K562 (cell line): ENCODE measurements around the gene SCUBE1. TPM values are rescaled to one million over a fixed set of nuclear protein-coding genes. Genes with fewer than 3 reads are reported as not detected.

Experiments
- ATAC-seq: fragments of 200-7000 bp; cut with Tn5 transposase; 3 replicates; pipeline ENCODE4 v1.9.1; 2020; ENCODE audit warnings: moderate library complexity
- BruUV-seq: library from RNA; stranded (reverse); fragments of 400-500 nt; replicated peaks from 2 replicates; lab custom pipeline; 2021; lab: Mats Ljungman, UMichigan
- CTCF ChIA-PET: fragments of 300-600 bp; formaldehyde crosslinking; extraction: SDS; loops from one replicate; lab custom pipeline; 2021; ENCODE audit warnings: low intra/inter-chr PET ratio; lab: Yijun Ruan, JAX
- POLR2A ChIA-PET: fragments of 300-600, 350-650 bp; sonication (Branson Sonifier 250); formaldehyde crosslinking; extraction: SDS; loops from one replicate; lab custom pipeline; 2021; ENCODE audit warnings: antibody characterized with exemption, inconsistent platforms; lab: Yijun Ruan, JAX
- DNase-seq, 4 experiments: peaks; one replicate each; pipeline versions ENCODE4 v3.0.0 to v3.0.0-alpha.2; 2011 to 2018; ENCODE audit warnings: low spot score in 3 of 4, mixed read lengths in 3 of 4; ENCODE audit errors: extremely low read depth in 1 of 4
- FAIRE-seq: peaks from 2 replicates; lab custom pipeline; 2011; peaks lifted over from hg19 to GRCh38; lab: Jason Lieb, UNC
- H2AFZ ChIP-seq: 2 replicates; pipeline ENCODE4 v1.6.0; 2011; ENCODE audit warnings: low read depth, low read length, control low read depth, inconsistent platforms
- H3K27ac ChIP-seq: fragments of 200-600 bp; 3 replicates; pipeline ENCODE4 v1.8.0; 2011; ENCODE audit warnings: low read depth, mild to moderate bottlenecking, control low read depth, inconsistent platforms, low read length, moderate library complexity, mixed read lengths; ENCODE audit errors: extremely low read depth
- H3K27me3 ChIP-seq, 2 experiments: fragments of 300-600 bp in 1 of 2; 2 replicates in 1 of 2; 3 replicates in 1 of 2; pipeline versions ENCODE4 v1.6.0 to v1.8.0; 2011; ENCODE audit warnings: inconsistent platforms in 2 of 2, low read length in 2 of 2, mild to moderate bottlenecking in 1 of 2, mixed read lengths in 1 of 2, moderate library complexity in 1 of 2; ENCODE audit not compliant: control insufficient read depth in 2 of 2, insufficient read depth in 2 of 2
- H3K36me3 ChIP-seq: fragments of 300-600 bp; 3 replicates; pipeline ENCODE4 v1.8.0; 2011; ENCODE audit warnings: mild to moderate bottlenecking, low read length, inconsistent platforms; ENCODE audit not compliant: control insufficient read depth, insufficient read depth
- H3K4me1 ChIP-seq, 2 experiments: fragments of 200-600 bp in 1 of 2; replicated peaks in 1 of 2; 2 replicates in 1 of 2; 3 replicates in 1 of 2; pipeline versions ENCODE4 v1.5.1 to v1.8.0; 2011; ENCODE audit warnings: inconsistent platforms in 2 of 2, low read length in 2 of 2, mild to moderate bottlenecking in 1 of 2, mixed read lengths in 1 of 2, moderate library complexity in 1 of 2; ENCODE audit not compliant: control insufficient read depth in 2 of 2, insufficient read depth in 2 of 2
- H3K4me2 ChIP-seq: 2 replicates; pipeline ENCODE4 v1.6.1; 2011; ENCODE audit warnings: low read length, control low read depth, inconsistent platforms, mixed read lengths; ENCODE audit not compliant: insufficient read depth
- H3K4me3 ChIP-seq: fragments of 200-600 bp; sonication (generic), shearing (Covaris generic); 2 replicates; pipeline ENCODE4 v1.5.1; 2016; ENCODE audit warnings: control low read depth, inconsistent platforms
- H3K79me2 ChIP-seq: fragments of 200-600 bp; 3 replicates; pipeline ENCODE4 v1.8.0; 2011; ENCODE audit warnings: low read length, inconsistent platforms; ENCODE audit not compliant: control insufficient read depth, insufficient read depth
- H3K9ac ChIP-seq, 2 experiments: 2 replicates each; pipeline versions ENCODE4 v1.6.0 to v1.6.1; 2011; ENCODE audit warnings: low read depth in 2 of 2, low read length in 2 of 2, control low read depth in 1 of 2, inconsistent platforms in 1 of 2, mild to moderate bottlenecking in 1 of 2, mixed read lengths in 1 of 2; ENCODE audit not compliant: insufficient read depth in 1 of 2
- H3K9me1 ChIP-seq: one replicate; pipeline ENCODE4 v1.6.0; 2011; ENCODE audit warnings: inconsistent platforms, mild to moderate bottlenecking, low read length, moderate library complexity; ENCODE audit not compliant: control insufficient read depth, insufficient read depth
- H3K9me3 ChIP-seq: replicated peaks from 2 replicates; pipeline ENCODE4 v1.5.1; 2011; ENCODE audit warnings: low read depth, low read length, inconsistent platforms; ENCODE audit not compliant: control insufficient read depth, insufficient read depth
- H4K20me1 ChIP-seq: replicated peaks from 2 replicates; pipeline ENCODE4 v1.6.1; 2011; ENCODE audit warnings: low read length, inconsistent platforms, mixed read lengths; ENCODE audit not compliant: control insufficient read depth, insufficient read depth
- CREM ChIP-seq: IDR thresholded peaks from 2 replicates; pipeline ENCODE4 v1.6.1; 2014; ENCODE audit warnings: antibody characterized with exemption, low read depth
- RBM25 ChIP-seq: fragments of 200-400 bp; formaldehyde crosslinking; IDR thresholded peaks from 2 replicates; pipeline ENCODE4 v1.6.1; 2018; ENCODE audit warnings: low read length, low read depth, moderate library complexity; ENCODE audit not compliant: severe bottlenecking
- SP1 ChIP-seq: sonication (generic); formaldehyde crosslinking; IDR thresholded peaks from 2 replicates; pipeline ENCODE4 v1.8.1; 2022; ENCODE audit warnings: mild to moderate bottlenecking, missing genetic modification reagents
- WGBS: fragments of 100-300 bp; shearing (Covaris generic); methylation state at CpG from one replicate; pipeline ENCODE4 v1.1.6; 2016; ENCODE audit warnings: low coverage, mixed read lengths; ENCODE audit not compliant: insufficient coverage; ENCODE audit errors: missing lambda C conversion rate; 5-methylcytosine and 5-hydroxymethylcytosine counted together
- in situ Hi-C: fragments of 300-500 bp; cut with MboI; formaldehyde crosslinking; loops from 4 replicates; pipeline ENCODE4 v1.15.0; 2018; ENCODE audit warnings: inconsistent platforms, mixed read lengths
- intact Hi-C: fragments of 100-400 bp; cut with micrococcal nuclease; formaldehyde crosslinking; loops from 2 replicates; pipeline ENCODE4 v1.14.2; 2022
- polyA plus RNA-seq, 8 experiments: library from polyadenylated mRNA; depleted of rRNA in 4 of 8; stranded (reverse) in 5 of 8; unstranded in 3 of 8; fragments of >200 nt; fragmentation: Nextera tagmentation in 2 of 8; fragmentation: Illumina TruSeq in 1 of 8; extraction: Ambion mirVana in 2 of 8; extraction: Trizol in 1 of 8; gene quantifications; 2 replicates each; pipeline versions ENCODE4 v1.2.1 to v1.2.3, GENCODE V29; 2011 to 2014; ENCODE audit warnings: inconsistent platforms in 1 of 8, missing spikeins in 1 of 8
- total RNA-seq, 7 experiments: library from RNA; depleted of rRNA in 6 of 7; stranded (reverse); fragments of >200 nt in 6 of 7; fragmentation: Illumina TruSeq in 2 of 7; extraction: Trizol in 2 of 7; gene quantifications; 2 replicates each; pipeline versions ENCODE4 v1.2.1 to v1.2.3, GENCODE V29; 2011 to 2021; ENCODE audit warnings: low replicate concordance in 1 of 7
- TF ChIP-seq, protein P1 (sequence below): IDR thresholded peaks from 2 replicates; pipeline ENCODE4 v1.6.1; 2011; ENCODE audit warnings: borderline replicate concordance, low read depth, mild to moderate bottlenecking, moderate library complexity, low read length; ENCODE audit not compliant: insufficient read depth, poor library complexity, severe bottlenecking

The SCUBE1 gene
- total and polyA plus RNA-seq, 9 of the 15 experiments (the other 6 are each of a cell fraction or from before 2014, with no cell fraction given): 0.03 to 0.47 (median 0.29) TPM; not detected in 6

DNA sequence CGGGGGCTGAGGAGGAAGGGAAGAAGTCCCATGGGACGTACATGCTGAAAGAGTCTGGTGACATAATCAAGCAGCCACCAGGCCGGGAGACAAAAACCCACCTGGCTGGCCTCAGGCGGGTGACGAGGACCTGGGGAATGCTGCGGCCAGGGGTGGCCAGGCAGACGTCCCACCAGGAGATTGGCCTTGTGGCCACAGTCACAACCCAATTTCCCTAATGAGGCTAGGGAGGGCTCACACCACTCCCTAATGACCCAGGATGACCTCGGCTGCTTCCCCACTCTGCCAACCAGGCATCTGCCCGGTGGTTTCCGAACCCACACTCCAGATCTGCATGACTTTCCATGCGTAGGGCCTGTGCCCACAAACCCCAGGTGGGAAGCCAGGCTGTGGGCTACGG, 66.9 kb downstream of the SCUBE1 start:
- Histone ChIP-seq H3K9me1 (no peaks in the 10 kb centered on the region), H3K36me3 (no peaks in the 10 kb centered on the region), H4K20me1 (peaks cover 9% of the 10 kb centered on the region), H2AFZ (no peak overlapping the region), H3K79me2 (no peaks in the 10 kb centered on the region), H3K27ac (no peak overlapping the region), H3K27me3 (peaks cover 2 to 23% of the 10 kb centered on the region in 2 experiments; a peak in 2 of 5 replicates), H3K4me2 (no peak overlapping the region), H3K9ac (no peak overlapping the region), H3K4me3 (no peak overlapping the region), H3K4me1 (peaks cover 6 to 18% of the 10 kb centered on the region in 2 experiments; a peak in 3 of 5 replicates), H3K9me3 (no peaks in the 10 kb centered on the region)
- DNase-seq: no peak
- FAIRE-seq: no peak
- BruUV-seq: no TSS peak
- intact Hi-C loops: no loop called here
- TF ChIP-seq SP1 (CRISPR knock-in tag) (no peak), RBM25 (no peak), CREM (no peak)
- TF ChIP-seq, protein P1, sequence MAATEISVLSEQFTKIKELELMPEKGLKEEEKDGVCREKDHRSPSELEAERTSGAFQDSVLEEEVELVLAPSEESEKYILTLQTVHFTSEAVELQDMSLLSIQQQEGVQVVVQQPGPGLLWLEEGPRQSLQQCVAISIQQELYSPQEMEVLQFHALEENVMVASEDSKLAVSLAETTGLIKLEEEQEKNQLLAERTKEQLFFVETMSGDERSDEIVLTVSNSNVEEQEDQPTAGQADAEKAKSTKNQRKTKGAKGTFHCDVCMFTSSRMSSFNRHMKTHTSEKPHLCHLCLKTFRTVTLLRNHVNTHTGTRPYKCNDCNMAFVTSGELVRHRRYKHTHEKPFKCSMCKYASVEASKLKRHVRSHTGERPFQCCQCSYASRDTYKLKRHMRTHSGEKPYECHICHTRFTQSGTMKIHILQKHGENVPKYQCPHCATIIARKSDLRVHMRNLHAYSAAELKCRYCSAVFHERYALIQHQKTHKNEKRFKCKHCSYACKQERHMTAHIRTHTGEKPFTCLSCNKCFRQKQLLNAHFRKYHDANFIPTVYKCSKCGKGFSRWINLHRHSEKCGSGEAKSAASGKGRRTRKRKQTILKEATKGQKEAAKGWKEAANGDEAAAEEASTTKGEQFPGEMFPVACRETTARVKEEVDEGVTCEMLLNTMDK: no peak
- CTCF ChIA-PET: interaction anchor here (2.9 kb wide), 1 partner anchor 109 kb away, joined by 22 read pairs; no protein-coding TSS in a partner anchor
- POLR2A ChIA-PET: no interaction called here
- no peak for ATAC-seq
- in situ Hi-C loops: loop anchor here (10.0 kb wide), 1 partner anchor 98 kb away; no protein-coding TSS in a partner anchor
- 46% methylated on average over 10 of the region's 12 CpGs for WGBS
